HEK293T (cell line): ENCODE data around the gene NHSL2.
"Not testable (repeated sequence)": the region's sequence is repeated elsewhere in the genome, so short reads cannot be mapped to it uniquely, and the experiment has no call there.

ENCODE experiments used
- CTCF ChIA-PET: fragments of 350-600 bp; formaldehyde crosslinking; extraction: SDS; loops from one replicate; lab custom pipeline; 2021; ENCODE audit warnings: antibody characterized with exemption, inconsistent platforms; lab: Yijun Ruan, JAX
- POLR2A ChIA-PET: fragments of 350-600 bp; formaldehyde crosslinking; extraction: SDS; loops from one replicate; lab custom pipeline; 2020; ENCODE audit warnings: antibody characterized with exemption, inconsistent platforms; lab: Yijun Ruan, JAX
- DNase-seq: peaks from one replicate; pipeline ENCODE4 v3.0.0; 2012; ENCODE audit warnings: mixed read lengths; ENCODE audit errors: extremely low spot score
- ARNT ChIP-seq: fragments of 450-650 bp; IDR thresholded peaks from 2 replicates; pipeline ENCODE4 v1.6.1; 2017; ENCODE audit warnings: mild to moderate bottlenecking
- BHLHE40 ChIP-seq: fragments of 450-650 bp; IDR thresholded peaks from 2 replicates; pipeline ENCODE4 v1.6.1; 2016; ENCODE audit warnings: mild to moderate bottlenecking, moderate library complexity, borderline replicate concordance
- CTBP1 ChIP-seq: fragments of 450-650 bp; IDR thresholded peaks from 2 replicates; pipeline ENCODE4 v1.6.1; 2016; ENCODE audit warnings: borderline replicate concordance
- ELF4 ChIP-seq: fragments of 450-650 bp; IDR thresholded peaks from 2 replicates; pipeline ENCODE4 v1.6.1; 2017; ENCODE audit warnings: antibody characterized with exemption
- FOXA1 ChIP-seq: fragments of 450-650 bp; IDR thresholded peaks from 2 replicates; pipeline ENCODE4 v1.6.1; 2016; ENCODE audit warnings: mild to moderate bottlenecking
- FOXK2 ChIP-seq: fragments of 450-650 bp; IDR thresholded peaks from 2 replicates; pipeline ENCODE4 v1.6.1; 2016; ENCODE audit warnings: mild to moderate bottlenecking
- FOXM1 ChIP-seq: fragments of 450-650 bp; IDR thresholded peaks from 2 replicates; pipeline ENCODE4 v1.6.1; 2017; ENCODE audit warnings: mild to moderate bottlenecking, borderline replicate concordance
- HDGF ChIP-seq: fragments of 450-650 bp; IDR thresholded peaks from 2 replicates; pipeline ENCODE4 v1.6.1; 2017; ENCODE audit warnings: antibody characterized with exemption, borderline replicate concordance
- L3MBTL2 ChIP-seq: fragments of 450-650 bp; conservative IDR thresholded peaks from 2 replicates; pipeline ENCODE4 v1.6.1; 2016; ENCODE audit warnings: mild to moderate bottlenecking
- LEF1 ChIP-seq: fragments of 450-650 bp; IDR thresholded peaks from 2 replicates; pipeline ENCODE4 v1.6.1; 2017; ENCODE audit warnings: mild to moderate bottlenecking, borderline replicate concordance
- NFRKB ChIP-seq: fragments of 450-650 bp; IDR thresholded peaks from 2 replicates; pipeline ENCODE4 v1.6.1; 2016; ENCODE audit warnings: mild to moderate bottlenecking, moderate library complexity
- PKNOX1 ChIP-seq: fragments of 450-650 bp; IDR thresholded peaks from 2 replicates; pipeline ENCODE4 v1.6.1; 2016
- SP1 ChIP-seq: fragments of 450-650 bp; IDR thresholded peaks from 2 replicates; pipeline ENCODE4 v1.6.1; 2017
- SUZ12 ChIP-seq: fragments of 450-650 bp; IDR thresholded peaks from 2 replicates; pipeline ENCODE4 v1.6.1; 2016; ENCODE audit warnings: mild to moderate bottlenecking
- TARDBP ChIP-seq: fragments of 450-650 bp; IDR thresholded peaks from 2 replicates; pipeline ENCODE4 v1.6.1; 2016
- ZNF384 ChIP-seq: fragments of 450-650 bp; IDR thresholded peaks from 2 replicates; pipeline ENCODE4 v1.6.1; 2016

Gene NHSL2

GRCh38 chrX:71873459-71873833 lies 37.2 kb upstream of the NHSL2 start:
- DNase-seq: no peak
- ChIA-PET CTCF (no interaction called here), POLR2A (no interaction called here)
- TF ChIP-seq FOXK2 (no peak), BHLHE40 (no peak), PKNOX1 (no peak), FOXA1 (no peak), ARNT (no peak), FOXM1 (no peak), L3MBTL2 (no peak), SP1 (no peak), NFRKB (no peak), TARDBP (no peak), LEF1 (no peak), CTBP1 (no peak), ELF4 (no peak), ZNF384 (no peak), HDGF (no peak), SUZ12 (no peak)

DNA sequence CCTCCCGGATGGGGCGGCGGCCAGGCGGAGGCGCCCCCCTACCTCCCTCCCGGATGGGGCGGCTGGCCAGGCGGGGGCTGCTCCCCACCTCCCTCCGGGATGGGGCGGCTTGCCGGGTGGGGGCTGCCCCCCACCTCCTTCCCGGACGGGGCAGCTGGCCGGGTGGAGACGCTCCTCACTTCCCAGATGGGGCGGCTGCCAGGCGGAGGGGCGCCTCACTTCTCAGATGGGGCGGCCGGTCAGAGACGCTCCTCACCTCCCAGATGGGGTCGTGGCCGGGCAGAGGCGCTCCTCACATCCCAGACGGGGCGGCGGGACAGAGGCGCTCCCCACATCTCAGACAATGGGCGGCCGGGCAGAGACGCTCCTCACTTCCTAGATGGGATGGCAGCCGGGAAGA lies 33.8 kb upstream of the NHSL2 start:
- POLR2A ChIA-PET, DNase-seq, CTCF ChIA-PET: not testable (repeated sequence)

DNA sequence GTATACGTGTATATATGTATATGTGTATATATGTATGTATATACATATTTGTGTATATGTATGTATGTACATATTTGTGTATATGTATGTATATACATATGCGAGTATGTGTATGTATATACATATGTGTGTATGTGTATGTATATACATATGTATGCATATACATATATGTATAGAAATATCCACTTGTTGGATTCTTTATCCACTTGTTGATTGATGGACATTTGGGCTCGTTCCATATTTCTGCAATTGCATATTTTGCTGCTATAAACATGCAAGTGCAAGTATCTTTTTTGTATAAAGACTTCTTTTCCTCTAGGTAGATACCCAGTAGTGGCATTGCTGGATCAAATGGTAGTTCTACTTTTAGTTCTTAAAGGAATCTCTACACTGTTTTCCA lies 25.5 kb upstream of the NHSL2 start:
- DNase-seq: no peak
- POLR2A ChIA-PET: no interaction called here
- TF ChIP-seq SUZ12 (no peak), CTBP1 (no peak), L3MBTL2 (no peak)
- CTCF ChIA-PET: no interaction called here

DNA sequence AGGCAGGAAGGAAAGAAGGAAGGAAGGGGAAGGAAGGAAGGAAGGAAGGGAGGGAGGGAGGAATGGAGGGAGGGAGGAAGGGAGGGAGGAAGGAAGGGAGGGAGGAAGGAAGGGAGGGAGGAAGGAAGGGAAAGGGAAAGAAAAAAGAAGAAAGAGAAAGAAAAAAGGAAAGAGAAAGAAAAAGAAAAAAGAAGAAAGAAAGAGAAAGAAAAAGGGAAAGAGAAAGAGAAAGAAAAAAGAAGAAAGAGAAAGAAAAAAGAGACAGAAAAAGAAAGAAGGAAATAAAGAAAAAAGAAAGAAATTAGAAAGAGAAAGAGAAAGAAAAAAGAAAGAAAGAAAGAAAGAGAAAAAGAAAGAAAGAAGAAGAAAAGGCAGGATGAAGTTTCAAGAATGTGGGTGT lies 15.0 kb upstream of the NHSL2 start:
- POLR2A ChIA-PET: no interaction called here
- CTCF ChIA-PET: no interaction called here

DNA sequence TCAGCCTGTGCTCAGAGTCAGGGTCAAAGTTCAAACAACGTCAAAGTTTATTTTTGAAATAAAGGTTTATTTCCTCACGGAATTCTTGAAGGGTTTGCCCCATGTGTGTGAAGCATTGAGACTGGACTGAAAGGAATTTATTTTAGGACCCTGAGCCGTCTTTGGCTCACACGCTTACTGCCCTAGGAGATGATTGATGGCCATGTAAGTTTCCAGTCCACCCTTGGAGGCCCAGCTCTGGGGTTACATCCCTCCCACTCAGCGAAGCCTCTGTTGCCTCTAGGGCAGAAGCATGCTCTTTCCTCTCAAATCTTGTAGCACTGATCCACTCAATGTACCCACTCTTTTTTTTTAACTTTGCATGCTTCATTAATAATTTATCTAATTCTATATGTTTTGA lies 4.5 kb upstream of the NHSL2 start:
- POLR2A ChIA-PET: no interaction called here
- no peak for DNase-seq
- CTCF ChIA-PET: no interaction called here
- TF ChIP-seq CTBP1 (no peak), SP1 (no peak), NFRKB (no peak), PKNOX1 (peak; percentile 81)

More for the DNA sequence above, 15.0 kb upstream of the NHSL2 start:
- TF ChIP-seq LEF1 (no peak), TARDBP (no peak), HDGF (no peak), NFRKB (no peak), ELF4 (no peak)
- no peak for DNase-seq

GRCh38 chrX:71908387-71908786 lies 2.3 kb upstream of the NHSL2 start:
- TF ChIP-seq HDGF: no peak
- no peak for TF ChIP-seq FOXK2
- no peak for TF ChIP-seq TARDBP
- TF ChIP-seq ELF4: no peak
- TF ChIP-seq SUZ12: no peak
- TF ChIP-seq ARNT: no peak
- TF ChIP-seq CTBP1: no peak
- TF ChIP-seq FOXM1: no peak
- no peak for TF ChIP-seq FOXA1
- no peak for TF ChIP-seq LEF1
- TF ChIP-seq ZNF384: no peak
- no peak for TF ChIP-seq NFRKB
- TF ChIP-seq PKNOX1: no peak
- TF ChIP-seq BHLHE40: no peak
- no peak for TF ChIP-seq SP1
- ChIA-PET POLR2A (no interaction called here), CTCF (no interaction called here)
- no peak for DNase-seq

DNA sequence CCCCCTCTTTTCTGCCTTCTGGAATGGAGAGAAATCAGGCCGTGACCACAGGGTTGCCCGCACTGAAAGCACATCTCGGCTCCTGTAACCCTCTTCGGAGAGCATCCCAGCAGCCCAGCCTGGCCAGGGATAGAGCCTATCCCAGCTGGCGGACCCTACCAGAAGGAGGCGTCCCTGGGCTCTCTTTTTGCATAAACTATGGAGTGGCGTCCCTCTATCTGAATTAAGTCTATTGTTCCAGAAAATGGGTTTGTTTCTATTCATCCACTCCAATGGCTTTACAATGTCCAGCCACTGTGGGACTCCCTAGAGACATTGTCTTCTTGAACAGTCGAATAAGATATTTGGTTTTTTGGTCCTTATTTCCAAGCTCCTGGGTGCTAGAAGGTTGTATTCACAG lies 689 bp upstream of the NHSL2 start:
- POLR2A ChIA-PET: interaction anchor here (1.0 to 1.2 kb wide), 3 partner anchors 15 to 89 kb away, joined by 3 to 6 read pairs (median 3); no protein-coding TSS in a partner anchor
- CTCF ChIA-PET: interaction anchor here (0.6 to 1.4 kb wide), 6 partner anchors 13 to 232 kb away, joined by 3 to 4 read pairs (median 3); no protein-coding TSS in a partner anchor
- TF ChIP-seq FOXM1 (no peak), ELF4 (no peak), SUZ12 (no peak), FOXK2 (no peak), LEF1 (no peak), L3MBTL2 (no peak), PKNOX1 (no peak), SP1 (no peak), NFRKB (no peak), BHLHE40 (no peak), ZNF384 (no peak), ARNT (no peak), HDGF (no peak), FOXA1 (no peak), CTBP1 (no peak), TARDBP (no peak)
- DNase-seq: peak; percentile 55
